Skeletal muscle tissue (tissue), 4 donors: ENCODE results near the gene ATP8B1. TPM values are rescaled to one million over a fixed set of nuclear protein-coding genes. Genes with fewer than 3 reads are reported as not detected.
A peak's percentile ranks its signal among the peaks of the same experiment; 100 is the strongest.
"Not testable (repeated sequence)": the region's sequence is repeated elsewhere in the genome, so short reads cannot be mapped to it uniquely, and the experiment has no call there.

Experiments
- H3K27ac ChIP-seq: one replicate; pipeline ENCODE4 v1.7.0; 2013; ENCODE audit warnings: mild to moderate bottlenecking, low read depth, low read length, inconsistent platforms
- H3K27me3 ChIP-seq, 3 donors: one replicate each; pipeline ENCODE4 v1.7.0; 2013; ENCODE audit warnings: low read length in 3 of 3; ENCODE audit not compliant: control insufficient read depth in 3 of 3, insufficient read depth in 3 of 3
- H3K36me3 ChIP-seq, 3 donors: one replicate each; pipeline ENCODE4 v1.7.0; 2013; ENCODE audit warnings: low read length in 3 of 3; ENCODE audit not compliant: control insufficient read depth in 3 of 3, insufficient read depth in 3 of 3
- H3K4me1 ChIP-seq, 3 donors: one replicate each; pipeline ENCODE4 v1.7.0; 2013; ENCODE audit warnings: low read length in 3 of 3, mild to moderate bottlenecking in 3 of 3; ENCODE audit not compliant: control insufficient read depth in 3 of 3, insufficient read depth in 3 of 3
- H3K4me3 ChIP-seq, 3 donors: one replicate each; pipeline ENCODE4 v1.7.0; 2013; ENCODE audit warnings: low read length in 3 of 3
- H3K9ac ChIP-seq, 3 donors: one replicate each; pipeline ENCODE4 v1.7.0; 2013; ENCODE audit warnings: low read length in 3 of 3, mild to moderate bottlenecking in 3 of 3, moderate library complexity in 2 of 3, low read depth in 1 of 3
- H3K9me3 ChIP-seq, 3 donors: one replicate each; pipeline ENCODE4 v1.7.0; 2013; ENCODE audit warnings: low read length in 3 of 3; ENCODE audit not compliant: control insufficient read depth in 3 of 3
- total RNA-seq: library from RNA; depleted of rRNA; stranded (reverse); fragments of >200 nt; gene quantifications from one replicate; pipeline ENCODE4 v1.2.3, GENCODE V29; 2014
- donor health status: Osteomylitis.

Gene ATP8B1
- total RNA-seq, 1 donor from 2014 or later: 4.7 TPM

GRCh38 chr18:57737400-57738060, 65.6 kb downstream of the ATP8B1 start:
- Histone ChIP-seq H3K9ac (no peak overlapping the region), H3K4me3 (no peak overlapping the region), H3K27me3 (no peaks in the 10 kb centered on the region), H3K4me1 (peaks cover 0 to 7% (median 0%) of the 10 kb centered on the region in 3 donors), H3K36me3 (peaks cover 0 to 2% (median 0%) of the 10 kb centered on the region in 3 donors), H3K9me3 (peaks cover 0 to 8% (median 6%) of the 10 kb centered on the region in 3 donors), H3K27ac (no peak overlapping the region)

GRCh38 chr18:57735042-57735441, 68.1 kb downstream of the ATP8B1 start:
- H3K9ac ChIP-seq, H3K4me1 ChIP-seq, H3K4me3 ChIP-seq, H3K27me3 ChIP-seq, H3K36me3 ChIP-seq, H3K9me3 ChIP-seq, H3K27ac ChIP-seq: not testable (repeated sequence)

GRCh38 chr18:57733861-57734260, 69.3 kb downstream of the ATP8B1 start:
- Histone ChIP-seq H3K9ac (no peak overlapping the region), H3K27me3 (no peaks in the 10 kb centered on the region), H3K27ac (no peak overlapping the region), H3K9me3 (no peaks in the 10 kb centered on the region), H3K36me3 (peaks cover 0 to 2% (median 0%) of the 10 kb centered on the region in 3 donors), H3K4me1 (peaks cover 0 to 7% (median 0%) of the 10 kb centered on the region in 3 donors), H3K4me3 (no peak overlapping the region)

- peaks cover 0 to 3% (median 0%) of the 10 kb centered on the region in 3 donors for H3K9me3 ChIP-seq
- H3K27ac ChIP-seq: no peak overlapping the region
- no peak overlapping the region for H3K9ac ChIP-seq
- H3K4me3 ChIP-seq: no peak overlapping the region
- H3K4me1 ChIP-seq: no peaks in the 10 kb centered on the region
- no peaks in the 10 kb centered on the region for H3K27me3 ChIP-seq
- H3K36me3 ChIP-seq: peaks cover 0 to 6% (median 0%) of the 10 kb centered on the region in 3 donors
These were observed 73.0 kb downstream of the ATP8B1 start for GRCh38 chr18:57730146-57730545.

- Histone ChIP-seq H3K9ac (no peak overlapping the region), H3K27ac (no peak overlapping the region), H3K4me1 (no peaks in the 10 kb centered on the region), H3K4me3 (no peak overlapping the region), H3K27me3 (no peaks in the 10 kb centered on the region), H3K36me3 (peaks cover 0 to 6% (median 0%) of the 10 kb centered on the region in 3 donors), H3K9me3 (peaks cover 0 to 3% (median 0%) of the 10 kb centered on the region in 3 donors)
These were observed 74.1 kb downstream of the ATP8B1 start for GRCh38 chr18:57728941-57729511.

- peaks cover 0 to 6% (median 0%) of the 10 kb centered on the region in 3 donors for H3K36me3 ChIP-seq
- peaks cover 0 to 3% (median 0%) of the 10 kb centered on the region in 3 donors for H3K9me3 ChIP-seq
- H3K4me1 ChIP-seq: no peaks in the 10 kb centered on the region
- no peaks in the 10 kb centered on the region for H3K27me3 ChIP-seq
- peak overlapping the region; percentile 23 for H3K27ac ChIP-seq
- no peak overlapping the region for H3K4me3 ChIP-seq
- H3K9ac ChIP-seq: no peak overlapping the region
These were observed 74.9 kb downstream of the ATP8B1 start for GRCh38 chr18:57727952-57728807.

- H3K9me3 ChIP-seq, H3K4me3 ChIP-seq: not testable (repeated sequence)
These were observed 83.7 kb downstream of the ATP8B1 start for GRCh38 chr18:57719211-57719935.

GRCh38 chr18:57716549-57716948, 86.6 kb downstream of the ATP8B1 start:
- Histone ChIP-seq H3K9me3 (no peaks in the 10 kb centered on the region), H3K27ac (no peak overlapping the region), H3K4me3 (no peak overlapping the region), H3K9ac (no peak overlapping the region), H3K4me1 (peaks cover 9 to 12% (median 10%) of the 10 kb centered on the region in 3 donors), H3K27me3 (no peaks in the 10 kb centered on the region), H3K36me3 (no peaks in the 10 kb centered on the region)

More at GRCh38 chr18:57719211-57719935, 83.7 kb downstream of the ATP8B1 start:
- not testable (repeated sequence) for H3K4me1 ChIP-seq, H3K27me3 ChIP-seq, H3K27ac ChIP-seq, H3K9ac ChIP-seq, H3K36me3 ChIP-seq

- Histone ChIP-seq H3K4me3 (no peak overlapping the region), H3K27ac (no peak overlapping the region), H3K4me1 (peaks cover 9 to 12% (median 10%) of the 10 kb centered on the region in 3 donors), H3K9me3 (no peaks in the 10 kb centered on the region), H3K36me3 (no peaks in the 10 kb centered on the region), H3K9ac (no peak overlapping the region), H3K27me3 (no peaks in the 10 kb centered on the region)
These were observed 87.4 kb downstream of the ATP8B1 start for GRCh38 chr18:57715671-57716070.
